Measurements from ENCODE around the gene PRAC1. TPM values are rescaled to one million over a fixed set of nuclear protein-coding genes. Genes with fewer than 3 reads are reported as not detected.

PRAC1 gene
- total RNA-seq, 2 donors from 2014 or later, result not detected

GRCh38 chr17:48720266-48721008 is 1.9 kb downstream of the PRAC1 start:
- Histone ChIP-seq H3K4me1 (peaks cover 12% of the 10 kb centered on the region), H3K27ac (no peak overlapping the region), H3K36me3 (replicated peaks in 1 of 2; ENCODE audit: insufficient read depth in 1 of 2, low read depth in 2 of 2) (no peaks in the 10 kb centered on the region), H3K27me3 (peaks cover 10 to 67% of the 10 kb centered on the region in 2 donors), H3K4me3 (no peak overlapping the region), H3K9me3 (peaks cover 0 to 10% (median 0%) of the 10 kb centered on the region in 3 donors)
- intact Hi-C loops (cut with DNase I), result loop anchor here (10.0 kb wide), 1 partner anchor 164 kb away; no protein-coding TSS in a partner anchor
- no peak for ATAC-seq
- TF ChIP-seq CTCF (IDR thresholded peaks at IDR 0.05) (no peak), POLR2A (IDR thresholded peaks at IDR 0.05) (no peak)
- WGBS, 2 donors, result 21 to 33% methylated on average over 10 to 11 of the region's 11 CpGs
- DNase-seq, result no peak

DNA sequence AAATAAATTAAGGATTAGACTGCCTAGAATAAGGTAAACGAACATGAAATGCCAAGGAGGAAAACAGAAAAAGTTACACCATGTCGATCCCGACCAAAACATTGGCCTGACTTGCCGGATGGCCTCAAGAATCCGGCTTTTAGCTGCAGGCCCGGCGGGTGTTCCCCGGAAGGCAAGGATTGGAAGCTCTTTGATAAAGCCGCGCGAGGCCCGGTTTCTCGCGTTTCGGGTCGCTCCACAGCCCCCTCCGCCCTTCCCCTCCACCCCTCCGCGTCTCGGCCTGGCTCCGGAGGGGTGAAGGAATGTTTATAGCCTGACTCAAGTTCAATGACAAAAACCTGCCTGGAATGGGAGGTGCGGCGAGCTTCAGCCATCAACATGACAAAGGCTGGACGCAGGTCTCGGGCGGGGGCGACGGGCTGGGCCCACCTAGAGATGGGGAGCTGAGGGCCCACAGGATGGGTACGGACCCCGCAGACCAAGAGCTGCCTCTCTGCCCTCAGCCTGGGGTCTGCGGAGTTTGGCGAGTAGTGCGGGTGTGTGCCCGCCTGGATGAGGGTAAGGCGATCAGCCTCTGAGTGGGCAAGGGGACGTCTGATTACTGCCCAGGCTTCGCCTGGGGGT is 2.6 kb downstream of the PRAC1 start:
- Histone ChIP-seq H3K9me3 (peaks cover 0 to 10% (median 0%) of the 10 kb centered on the region in 3 donors), H3K27me3 (peaks cover 10 to 62% of the 10 kb centered on the region in 2 donors), H3K27ac (no peak overlapping the region), H3K36me3 (replicated peaks in 1 of 2; ENCODE audit: insufficient read depth in 1 of 2, low read depth in 2 of 2) (no peaks in the 10 kb centered on the region), H3K4me1 (peaks cover 5% of the 10 kb centered on the region), H3K4me3 (no peak overlapping the region)
- TF ChIP-seq POLR2A (IDR thresholded peaks at IDR 0.05) (no peak), CTCF (IDR thresholded peaks at IDR 0.05) (no peak)
- DNase-seq (no peak), ATAC-seq (no peak)
- 6 to 10% methylated on average over 9 to 37 of the region's 37 CpGs for WGBS, 2 donors
- intact Hi-C loops (cut with DNase I), result loop anchor here (10.0 kb wide), 1 partner anchor 165 kb away; no protein-coding TSS in a partner anchor

GRCh38 chr17:48718761-48719641 is 3.3 kb downstream of the PRAC1 start:
- H3K4me1 ChIP-seq, result no peaks in the 10 kb centered on the region
- DNase-seq, result no peak
- no peak overlapping the region for H3K27ac ChIP-seq
- H3K27me3 ChIP-seq, result peaks cover 10 to 56% of the 10 kb centered on the region in 2 donors
- no peak overlapping the region for H3K4me3 ChIP-seq
- intact Hi-C loops (cut with DNase I), result no loop called here
- peaks cover 0 to 10% (median 0%) of the 10 kb centered on the region in 3 donors for H3K9me3 ChIP-seq
- ATAC-seq, result no peak
- TF ChIP-seq CTCF (IDR thresholded peaks at IDR 0.05) (no peak), POLR2A (IDR thresholded peaks at IDR 0.05) (no peak)
- no peaks in the 10 kb centered on the region for H3K36me3 ChIP-seq (replicated peaks in 1 of 2; ENCODE audit: insufficient read depth in 1 of 2, low read depth in 2 of 2)
- WGBS, 2 donors, result 5 to 15% methylated on average over 35 to 80 of the region's 80 CpGs

DNA sequence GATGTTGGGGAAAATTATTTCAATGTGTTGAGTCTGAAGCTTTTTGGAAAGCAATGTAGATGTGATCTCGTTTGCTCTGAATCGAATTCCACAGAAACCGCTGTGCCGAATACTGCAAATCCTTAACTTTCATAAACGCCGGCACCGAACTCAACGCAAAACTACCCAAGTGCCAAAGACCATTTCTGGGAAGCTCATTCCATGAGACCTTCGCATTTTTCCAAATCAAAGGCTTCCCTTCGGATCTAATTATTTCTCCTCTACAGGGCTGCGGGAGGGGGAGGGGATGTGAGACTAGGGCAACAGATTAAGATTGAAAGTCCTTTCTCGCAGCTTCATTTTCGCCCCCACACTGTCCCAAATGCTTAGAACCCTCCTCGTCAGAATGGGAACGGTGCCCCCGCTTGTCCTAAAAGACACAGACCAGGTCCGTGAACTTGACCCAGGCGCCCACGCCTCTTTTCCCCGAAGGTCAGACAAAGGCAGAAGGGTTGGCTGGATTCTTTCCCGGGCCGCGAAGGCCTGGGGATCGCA is 4.0 kb downstream of the PRAC1 start:
- H3K9me3 ChIP-seq, result peaks cover 0 to 10% (median 0%) of the 10 kb centered on the region in 3 donors
- intact Hi-C loops (cut with DNase I), result no loop called here
- no peaks in the 10 kb centered on the region for H3K36me3 ChIP-seq (replicated peaks in 1 of 2; ENCODE audit: insufficient read depth in 1 of 2, low read depth in 2 of 2)
- no peak overlapping the region for H3K27ac ChIP-seq
- H3K27me3 ChIP-seq, result peaks cover 10 to 49% of the 10 kb centered on the region in 2 donors
- H3K4me3 ChIP-seq, result no peak overlapping the region
- WGBS, 2 donors, result 13 to 19% methylated on average over 19 to 24 of the region's 24 CpGs
- ATAC-seq (no peak), DNase-seq (no peak)
- no peaks in the 10 kb centered on the region for H3K4me1 ChIP-seq
- TF ChIP-seq POLR2A (IDR thresholded peaks at IDR 0.05), result no peak
- no peak for TF ChIP-seq CTCF (IDR thresholded peaks at IDR 0.05)
